ENCODE data around the gene KRTAP4-6.

The KRTAP4-6 gene

GRCh38 chr17:41096055-41096454, 44.3 kb downstream of the KRTAP4-6 start:
- Histone ChIP-seq H3K4me3 (ENCODE audit: low read length in 2 of 2) (no peak overlapping the region), H3K9me3 (ENCODE audit: control insufficient read depth in 2 of 2, low read length in 2 of 2) (no peaks in the 10 kb centered on the region), H3K9ac (ENCODE audit: low read depth in 1 of 2, low read length in 2 of 2) (no peak overlapping the region), H3K27ac (ENCODE audit: low read depth in 2 of 2, low read length in 2 of 2) (no peak overlapping the region), H3K27me3 (ENCODE audit: control insufficient read depth in 2 of 2, insufficient read depth in 2 of 2, low read length in 2 of 2) (peaks cover 0 to 2% of the 10 kb centered on the region in 2 donors), H3K4me1 (ENCODE audit: control insufficient read depth in 2 of 2, insufficient read depth in 2 of 2, low read length in 2 of 2) (no peaks in the 10 kb centered on the region), H3K36me3 (ENCODE audit: control insufficient read depth in 2 of 2, insufficient read depth in 2 of 2, low read length in 2 of 2) (no peaks in the 10 kb centered on the region)

Data from mucosa of rectum (tissue), 2 donors.